CD1c-positive myeloid dendritic cell (primary cell): Measurements from ENCODE around the gene FBXL7.

Experiments used
- DNase-seq: peaks from one replicate; pipeline ENCODE4 v3.0.0-alpha.2; 2016; ENCODE audit errors: extremely low spot score

FBXL7 gene

GRCh38 chr5:15614679-15615078, 114.7 kb downstream of the FBXL7 start:
- no peak for DNase-seq

DNA sequence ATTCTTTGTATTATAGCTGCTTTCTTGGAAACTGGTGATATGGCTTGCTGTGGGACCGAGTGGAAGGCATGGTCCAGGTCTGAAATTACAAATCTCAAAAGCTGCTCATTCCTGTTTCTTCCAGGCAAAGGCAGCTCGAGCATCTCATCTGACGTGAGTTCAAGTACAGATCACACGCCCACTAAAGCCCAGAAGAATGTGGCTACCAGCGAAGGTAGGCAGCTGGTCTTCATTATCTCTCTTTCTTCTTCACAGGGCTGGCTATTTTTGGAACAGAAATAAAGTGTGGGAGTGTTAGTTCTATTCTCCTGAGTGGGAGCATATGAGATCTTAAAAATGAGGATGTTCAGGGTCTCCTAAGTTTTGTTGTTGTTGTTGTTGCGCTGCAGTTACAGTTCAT, 115.9 kb downstream of the FBXL7 start:
- no peak for DNase-seq

- no peak for DNase-seq
Observed at GRCh38 chr5:15618938-15619337, 119.0 kb downstream of the FBXL7 start.

DNA sequence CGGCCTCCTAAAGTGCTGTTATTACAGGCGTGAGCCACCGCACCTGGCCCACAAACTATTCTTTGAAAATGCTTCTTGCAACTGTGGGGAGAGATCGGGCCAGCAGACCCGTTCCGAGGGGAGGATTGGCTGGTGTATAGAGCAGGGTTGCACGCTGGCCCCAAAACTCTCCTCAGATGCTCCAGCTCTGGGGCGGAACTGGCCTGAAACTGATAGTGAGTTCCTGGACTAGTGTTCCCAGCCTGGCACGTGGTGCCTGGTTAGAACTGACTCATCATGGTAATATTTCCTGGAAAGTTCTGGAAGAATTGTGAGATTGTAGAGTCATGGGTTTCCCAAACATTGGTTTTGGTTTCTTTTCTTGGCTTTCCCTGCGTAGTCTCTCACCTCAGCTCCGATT, 120.5 kb downstream of the FBXL7 start:
- DNase-seq: no peak

DNA sequence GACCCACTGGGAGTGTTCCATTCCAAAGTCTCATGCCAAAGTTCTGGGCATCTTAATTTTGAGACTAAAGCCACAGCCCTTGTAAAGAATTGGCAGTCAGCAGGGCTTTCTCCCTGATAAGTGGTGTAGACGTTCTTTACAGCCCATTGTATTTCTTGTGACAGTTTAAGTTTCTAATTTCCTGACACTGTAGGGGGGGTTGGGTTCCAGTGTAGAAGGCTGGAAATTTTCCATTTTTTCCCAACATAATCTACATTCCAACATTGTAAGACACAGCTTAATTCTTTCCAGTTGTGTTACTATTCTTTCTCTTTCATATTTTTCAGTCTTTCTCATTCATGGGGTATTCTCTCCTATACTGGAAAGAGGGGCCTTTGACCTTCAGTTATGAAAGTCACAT, 121.1 kb downstream of the FBXL7 start:
- no peak for DNase-seq

GRCh38 chr5:15623794-15624193, 123.8 kb downstream of the FBXL7 start:
- no peak for DNase-seq

GRCh38 chr5:15627109-15627508, 127.1 kb downstream of the FBXL7 start:
- no peak for DNase-seq

DNA sequence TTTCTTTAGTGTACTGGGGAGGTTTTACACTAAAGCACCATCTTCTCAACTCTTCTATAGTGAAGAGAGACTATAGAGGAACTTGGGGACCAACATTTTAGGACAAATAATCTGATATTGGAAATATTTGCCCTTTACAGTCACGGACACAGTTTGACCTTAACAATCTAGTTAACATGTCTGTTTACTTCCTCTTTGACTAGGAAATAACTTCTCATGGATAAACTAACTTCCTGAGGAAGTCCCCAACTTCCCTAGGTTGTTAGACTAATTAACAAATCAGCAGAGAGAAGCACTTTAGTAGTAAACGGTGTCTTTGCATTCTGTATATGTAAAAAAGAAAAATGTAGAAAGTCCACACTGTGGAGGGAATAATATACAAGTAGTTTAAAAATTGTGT, 127.7 kb downstream of the FBXL7 start:
- DNase-seq: no peak

DNA sequence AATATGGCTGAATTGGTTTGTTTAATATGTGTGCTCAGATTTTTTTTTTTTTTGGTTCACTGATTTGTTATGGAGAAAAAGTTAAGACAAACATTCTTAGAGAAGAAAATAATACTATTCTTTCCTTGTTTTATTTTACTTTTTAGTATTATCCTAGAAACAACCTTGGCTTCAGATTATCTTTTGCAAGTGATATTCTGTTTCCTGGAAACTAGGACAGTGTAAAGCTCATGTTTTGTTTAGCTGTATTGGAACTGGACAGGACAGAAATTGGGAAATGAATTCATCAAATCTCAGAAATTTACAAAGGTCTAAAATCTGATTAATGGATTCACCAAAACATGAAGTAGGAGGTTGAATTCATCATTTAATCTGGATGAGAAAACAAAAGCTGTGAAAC, 130.5 kb downstream of the FBXL7 start:
- no peak for DNase-seq

GRCh38 chr5:15634591-15635288, 134.8 kb downstream of the FBXL7 start:
- DNase-seq: no peak

DNA sequence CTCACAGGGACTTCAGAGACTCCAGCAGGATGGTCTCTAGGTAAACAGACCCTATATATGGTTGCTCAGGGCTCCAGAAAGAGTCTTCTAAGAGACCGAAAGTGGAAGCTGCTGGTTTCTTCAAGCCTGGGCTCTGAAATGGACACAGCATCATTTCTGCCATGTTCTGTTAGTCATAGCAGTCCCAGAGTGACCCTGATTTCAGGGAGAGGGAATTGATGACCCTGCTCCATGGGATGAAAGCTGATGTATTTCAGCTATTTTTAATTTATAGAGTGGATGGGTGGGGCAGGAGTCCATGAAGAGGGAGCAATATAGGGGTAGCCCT, 135.3 kb downstream of the FBXL7 start:
- DNase-seq: no peak

DNA sequence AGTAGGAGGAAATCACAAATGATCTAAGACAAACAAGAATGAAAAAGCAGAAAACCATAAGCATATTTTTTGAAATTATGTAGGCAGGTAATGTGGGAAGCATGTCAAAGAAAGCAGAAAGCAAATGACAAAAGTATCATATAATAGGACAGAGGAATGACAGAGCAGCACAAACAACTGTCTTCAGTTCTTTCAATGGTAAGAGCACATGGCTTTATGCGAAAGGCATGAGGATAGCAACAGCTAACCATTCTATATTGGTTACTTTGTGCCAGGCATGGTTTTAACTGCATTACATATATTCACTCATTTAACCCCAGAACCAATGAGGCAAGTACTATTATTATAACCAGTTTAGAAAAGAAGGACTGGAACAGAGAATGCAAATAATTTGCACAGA, 137.4 kb downstream of the FBXL7 start:
- no peak for DNase-seq

DNA sequence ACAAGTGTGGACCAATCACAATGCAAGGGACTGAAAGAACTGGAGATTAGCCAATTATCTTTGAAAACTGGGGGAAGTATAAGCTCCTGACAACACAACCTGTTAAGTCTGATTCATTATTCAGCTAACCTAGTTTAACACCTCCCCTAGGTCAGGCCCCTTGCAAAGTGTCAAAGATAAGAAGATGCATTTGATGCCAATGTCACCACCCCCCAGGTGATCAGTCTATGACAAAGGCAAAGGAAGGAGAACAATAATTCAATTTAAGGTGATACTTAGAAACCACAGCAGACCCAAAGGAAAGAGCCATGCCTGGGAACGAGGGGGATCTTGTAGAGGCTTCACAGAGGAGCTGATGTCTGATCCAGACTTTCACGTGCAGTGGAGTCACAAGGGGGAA, 137.9 kb downstream of the FBXL7 start:
- DNase-seq: no peak

- DNase-seq: no peak
Observed at GRCh38 chr5:15638296-15638695, 138.3 kb downstream of the FBXL7 start.

GRCh38 chr5:15639288-15639687, 139.3 kb downstream of the FBXL7 start:
- no peak for DNase-seq

DNA sequence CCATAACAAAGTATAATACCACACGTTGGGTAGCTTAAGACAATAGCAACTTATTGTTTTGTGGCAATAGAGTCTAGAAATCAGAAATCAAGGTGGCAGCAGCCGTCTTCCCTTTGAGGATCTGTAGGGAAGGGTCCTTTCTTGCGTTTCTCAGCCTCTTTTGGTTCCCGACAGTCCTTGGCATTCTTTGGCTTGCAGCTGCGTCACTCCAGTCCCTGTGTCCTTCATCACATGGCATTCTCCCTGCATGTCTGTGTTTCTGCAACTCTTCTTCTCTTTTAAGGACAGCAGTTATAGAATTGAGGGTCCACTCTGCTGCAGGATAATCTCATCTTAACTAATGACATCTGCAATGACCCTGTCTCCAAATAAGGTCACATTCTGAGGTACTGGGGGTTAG, 140.1 kb downstream of the FBXL7 start:
- DNase-seq: no peak

DNA sequence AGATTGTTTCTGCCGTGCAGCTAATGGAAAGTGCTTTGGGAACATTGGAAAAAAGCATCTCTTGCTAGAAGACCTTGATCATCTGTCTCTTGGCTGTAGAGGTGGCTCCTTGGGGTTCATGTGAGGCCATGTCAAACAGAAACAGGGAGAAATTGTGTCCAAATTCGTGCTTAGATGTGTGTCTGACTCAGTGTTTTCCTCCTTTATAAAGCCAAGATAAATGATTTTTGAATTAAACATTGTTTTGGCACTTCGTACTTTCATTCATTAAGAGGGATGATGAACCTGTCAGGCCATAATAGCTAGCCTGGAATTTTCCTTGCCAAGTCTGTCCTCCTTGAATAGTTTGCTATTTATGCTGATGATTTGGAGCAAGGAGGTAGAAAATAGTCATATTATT, 143.8 kb downstream of the FBXL7 start:
- DNase-seq: no peak

- no peak for DNase-seq
Observed at GRCh38 chr5:15645381-15646160, 145.6 kb downstream of the FBXL7 start.

DNA sequence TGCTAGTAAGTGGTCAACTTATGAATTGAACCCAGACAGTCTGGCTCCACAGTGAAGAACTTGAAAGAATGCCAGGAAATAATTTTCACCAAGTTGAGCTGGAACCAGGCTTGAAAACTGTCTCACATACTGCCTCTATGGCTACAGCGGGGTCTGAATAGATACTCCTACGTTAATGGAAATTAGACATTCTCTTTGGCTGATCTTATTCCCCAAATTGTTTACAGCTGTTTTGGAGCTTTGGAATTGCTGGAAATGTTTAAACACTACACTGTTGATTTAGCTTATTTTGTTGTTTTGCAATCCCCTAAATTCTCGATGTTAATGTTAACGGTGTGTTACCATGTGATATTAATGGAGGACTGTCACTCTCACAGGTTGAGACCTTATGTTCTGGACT, 146.4 kb downstream of the FBXL7 start:
- DNase-seq: no peak

- DNase-seq: no peak
Observed at GRCh38 chr5:15647251-15647650, 147.3 kb downstream of the FBXL7 start.

DNA sequence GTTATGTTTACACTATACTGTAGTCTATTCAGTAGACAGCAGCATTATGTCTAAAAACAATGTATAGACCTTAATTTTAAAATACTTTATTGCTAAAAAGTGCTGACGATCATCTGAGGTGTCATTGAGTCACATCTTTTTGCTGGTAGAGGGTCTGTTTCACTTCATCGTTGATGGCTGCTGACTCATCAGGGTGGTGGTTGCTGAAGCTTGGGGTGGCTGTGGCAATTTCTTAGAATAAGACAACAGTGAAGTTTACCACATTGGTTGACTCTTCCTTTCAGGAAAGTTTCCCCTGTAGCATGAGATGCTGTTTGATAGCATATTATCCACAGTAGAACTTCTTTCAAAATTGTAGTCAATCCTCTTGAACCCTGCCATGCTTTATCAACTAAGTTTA, 150.3 kb downstream of the FBXL7 start:
- no peak for DNase-seq

DNA sequence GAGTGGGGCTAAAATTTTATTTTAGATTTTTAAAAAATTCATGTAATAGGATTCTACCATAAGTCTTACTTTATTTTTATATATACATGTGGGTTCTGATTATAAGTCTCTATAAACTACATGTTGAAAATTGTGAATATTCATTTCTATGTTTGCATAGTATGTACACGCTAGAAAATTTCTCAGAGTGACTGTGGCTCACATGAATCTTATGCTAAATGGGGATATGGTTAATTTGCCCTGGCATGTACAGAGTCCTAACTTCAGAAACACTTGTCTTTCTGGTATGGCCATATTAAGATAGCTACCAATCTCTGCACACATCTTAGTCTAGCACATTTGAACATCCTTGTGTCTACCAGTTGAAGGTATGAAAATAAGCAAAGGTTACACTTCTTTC, 154.8 kb downstream of the FBXL7 start:
- no peak for DNase-seq

DNA sequence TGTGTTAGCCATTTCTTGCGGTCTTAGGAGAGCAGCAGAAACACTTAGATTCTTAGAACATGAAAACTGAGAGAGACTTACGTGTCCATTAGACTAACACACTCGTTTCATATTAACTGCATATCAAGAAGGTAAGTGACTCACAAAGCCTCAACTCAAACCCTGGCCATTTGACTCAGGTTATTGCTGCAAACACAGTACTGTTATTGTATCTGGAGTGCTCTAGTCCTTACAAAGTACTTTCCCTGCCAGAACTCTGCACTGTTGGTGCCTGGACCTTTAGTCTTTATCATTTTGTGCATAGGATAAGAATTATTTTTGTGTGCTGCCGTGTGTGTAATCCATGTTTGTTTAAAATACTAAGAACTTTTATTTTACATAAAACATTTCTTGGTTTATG, 155.7 kb downstream of the FBXL7 start:
- no peak for DNase-seq

GRCh38 chr5:15664961-15665360, 165.0 kb downstream of the FBXL7 start:
- DNase-seq: no peak
